Stimulated activated CD4-positive, alpha-beta T cell treated with anti-CD3 and anti-CD28 coated beads, Interleukin-4, amount 100 ng/mL, for 4 hours (primary cell): Measurements from ENCODE around the gene ATAT1.
"Not testable (repeated sequence)": the region's sequence is repeated elsewhere in the genome, so short reads cannot be mapped to it uniquely, and the experiment has no call there.

Source experiments
- DNase-seq, 2 experiments: peaks; one replicate each; pipeline ENCODE4 v3.0.0-alpha.2; 2020

The ATAT1 gene

GRCh38 chr6:30654798-30655742 lies 28.4 kb downstream of the ATAT1 start:
- DNase-seq: no peak

- no peak for DNase-seq
These were observed 29.0 kb downstream of the ATAT1 start for GRCh38 chr6:30655743-30656094.

GRCh38 chr6:30656513-30656912 lies 29.8 kb downstream of the ATAT1 start:
- no peak for DNase-seq

- no peak for DNase-seq
These were observed 30.8 kb downstream of the ATAT1 start for GRCh38 chr6:30657454-30657853.

GRCh38 chr6:30657922-30658321 lies 31.2 kb downstream of the ATAT1 start:
- not testable (repeated sequence) for DNase-seq

- no peak for DNase-seq
These were observed 38.5 kb downstream of the ATAT1 start for GRCh38 chr6:30664994-30665767.

GRCh38 chr6:30666300-30666699 lies 39.6 kb downstream of the ATAT1 start:
- peak in 1 of 2 experiments; percentile 69 for DNase-seq

- no peak for DNase-seq
These were observed 44.3 kb downstream of the ATAT1 start for GRCh38 chr6:30670760-30671527.

- peak; percentile 86 for DNase-seq
These were observed 46.0 kb downstream of the ATAT1 start, which contains the start of gene DHX16 for GRCh38 chr6:30672445-30673253. Gene DHX16 (minus strand): TSS chr6:30673006. CDS start chr6:30672841, 165 bp downstream.

GRCh38 chr6:30676660-30677285 lies 50.1 kb downstream of the ATAT1 start:
- no peak for DNase-seq

- DNase-seq: peak; percentile 86 to 91
These were observed 52.5 kb downstream of the ATAT1 start for GRCh38 chr6:30678964-30679726.

GRCh38 chr6:30679765-30680535 lies 53.3 kb downstream of the ATAT1 start:
- no peak for DNase-seq

- no peak for DNase-seq
These were observed 55.1 kb downstream of the ATAT1 start for GRCh38 chr6:30681766-30682142.

- DNase-seq: peak; percentile 72 to 89
These were observed 55.8 kb downstream of the ATAT1 start for GRCh38 chr6:30682143-30683117.

GRCh38 chr6:30683183-30683979 lies 56.7 kb downstream of the ATAT1 start:
- DNase-seq: no peak

GRCh38 chr6:30683980-30684338 lies 57.3 kb downstream of the ATAT1 start:
- no peak for DNase-seq

- DNase-seq: peak; percentile 59 to 62
These were observed 57.9 kb downstream of the ATAT1 start for GRCh38 chr6:30684386-30685156.
